NCI-H2227 (cell line): ENCODE results near the gene VSIG10.
A peak's percentile ranks its signal among the peaks of the same experiment; 100 is the strongest.
"Not testable (repeated sequence)": the region's sequence is repeated elsewhere in the genome, so short reads cannot be mapped to it uniquely, and the experiment has no call there.

Experiments used
- DNase-seq: peaks from one replicate; lab custom pipeline; 2025; ENCODE audit not compliant: unreplicated experiment; lab: John Stamatoyannopoulos, UW

VSIG10 gene

DNA sequence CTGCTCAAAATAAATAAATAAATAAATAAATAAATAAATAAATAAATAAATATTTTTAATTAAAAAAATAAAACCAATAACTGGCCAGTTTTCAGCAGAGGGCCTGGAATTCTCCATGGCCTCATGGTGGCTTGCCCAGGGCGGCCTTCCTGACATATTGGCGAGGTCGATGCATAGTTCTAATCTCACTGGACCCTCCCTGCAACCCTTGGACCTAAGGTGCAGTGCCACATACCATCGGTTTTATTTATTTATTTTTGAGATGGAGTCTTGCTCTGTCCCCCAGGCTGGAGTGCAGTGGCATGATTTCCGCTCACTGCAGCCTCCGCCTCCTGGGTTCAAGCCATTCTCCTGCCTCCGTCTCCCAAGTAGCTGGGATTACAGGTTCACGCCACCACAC is 3.9 kb upstream of the VSIG10 start:
- DNase-seq, result no peak

DNA sequence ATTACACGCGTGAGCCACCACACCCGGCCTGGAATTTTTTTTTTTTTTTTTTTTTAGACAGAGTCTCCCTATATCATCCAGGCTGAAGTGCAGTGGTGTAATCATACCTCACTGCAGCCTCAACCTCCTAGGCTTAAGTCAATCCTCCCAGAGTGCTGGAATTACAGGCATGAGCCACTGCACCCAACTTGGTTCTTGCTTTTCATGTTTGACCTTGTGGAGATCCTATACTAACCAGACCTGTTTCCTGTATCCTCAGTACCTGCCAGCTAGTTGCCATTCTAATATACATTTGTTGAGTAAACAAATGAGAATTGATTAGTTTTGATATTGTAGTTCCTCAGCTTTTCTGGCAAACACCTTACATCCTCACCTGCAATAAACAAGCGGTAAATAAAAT is 3.2 kb upstream of the VSIG10 start:
- DNase-seq, result no peak

DNA sequence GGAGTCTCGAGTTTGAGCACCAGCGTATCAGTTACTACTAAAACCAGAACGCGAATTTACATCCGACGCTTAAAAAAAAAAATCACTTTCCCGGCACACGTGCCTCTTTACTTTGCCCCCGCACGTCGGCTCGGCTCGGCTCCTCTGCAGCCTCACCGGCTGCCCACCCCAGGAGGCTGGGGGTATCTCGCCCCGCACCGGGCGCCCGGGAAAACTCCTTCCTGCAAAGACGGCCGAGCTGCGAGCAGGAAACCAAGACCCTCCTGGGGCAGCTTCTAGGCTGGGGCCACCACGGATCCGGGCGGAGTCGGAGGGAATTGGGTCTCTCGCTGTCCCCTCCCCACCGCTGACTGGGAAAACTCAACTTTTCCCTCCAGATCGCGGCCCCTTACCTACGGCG is 610 bp downstream of the VSIG10 start:
- peak; percentile 57 for DNase-seq

DNA sequence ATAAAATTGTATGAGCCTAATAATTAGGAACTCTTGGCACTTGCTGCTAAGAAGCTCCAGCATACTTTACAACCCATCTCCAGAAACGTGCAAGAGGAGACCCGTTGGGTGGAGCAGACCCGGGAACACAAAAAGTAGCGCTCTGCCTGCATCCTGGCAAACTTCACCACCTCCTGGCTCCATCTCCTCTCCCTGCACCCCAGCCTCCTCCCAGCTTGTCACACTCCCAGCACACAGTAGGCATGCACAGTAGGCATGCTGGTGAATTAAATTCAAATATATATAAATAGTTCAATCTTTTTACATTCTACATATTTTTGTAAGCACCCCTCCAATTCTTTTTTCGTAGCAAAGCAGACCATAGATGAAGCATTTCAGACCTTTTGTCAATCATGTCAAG is 1.2 kb downstream of the VSIG10 start:
- DNase-seq, result no peak

DNA sequence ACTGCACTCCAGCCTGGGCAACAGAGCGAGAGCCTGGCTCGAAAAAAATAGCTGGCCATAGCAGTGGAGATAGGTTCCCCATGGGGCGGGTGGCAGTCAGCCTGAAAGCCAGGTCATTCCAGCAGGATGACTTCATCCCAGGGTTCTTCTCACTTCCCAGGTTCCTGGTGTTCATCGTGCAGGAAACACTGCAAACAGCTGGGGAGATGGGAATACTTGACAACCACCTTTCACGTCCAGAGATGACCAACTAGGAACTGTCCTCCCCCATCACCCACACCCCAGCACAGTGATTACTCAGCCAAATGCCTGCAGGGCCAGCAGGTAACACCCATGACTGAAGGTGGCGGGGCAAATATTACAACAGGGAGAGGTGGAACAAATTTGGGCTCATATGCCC is 1.7 kb downstream of the VSIG10 start:
- no peak for DNase-seq

DNA sequence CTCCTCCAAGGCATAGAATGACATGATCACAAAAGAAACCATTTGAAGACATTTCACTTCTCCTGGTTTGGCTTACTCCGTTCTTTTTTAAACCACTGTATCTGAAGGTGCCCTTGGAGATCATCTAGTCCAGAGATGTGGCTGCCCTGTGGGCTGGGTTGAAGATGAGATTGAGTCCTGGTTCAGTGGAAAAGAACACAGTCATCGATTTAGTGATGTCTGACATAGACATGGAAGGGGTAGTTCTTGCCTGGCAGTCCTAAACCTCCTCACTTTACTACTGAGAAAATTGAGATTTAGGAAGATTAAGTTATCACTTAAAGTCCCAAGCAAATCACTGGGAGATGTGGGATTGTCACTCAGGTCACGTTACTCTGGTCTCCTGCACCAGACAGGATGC is 2.8 kb downstream of the VSIG10 start:
- DNase-seq, result no peak

DNA sequence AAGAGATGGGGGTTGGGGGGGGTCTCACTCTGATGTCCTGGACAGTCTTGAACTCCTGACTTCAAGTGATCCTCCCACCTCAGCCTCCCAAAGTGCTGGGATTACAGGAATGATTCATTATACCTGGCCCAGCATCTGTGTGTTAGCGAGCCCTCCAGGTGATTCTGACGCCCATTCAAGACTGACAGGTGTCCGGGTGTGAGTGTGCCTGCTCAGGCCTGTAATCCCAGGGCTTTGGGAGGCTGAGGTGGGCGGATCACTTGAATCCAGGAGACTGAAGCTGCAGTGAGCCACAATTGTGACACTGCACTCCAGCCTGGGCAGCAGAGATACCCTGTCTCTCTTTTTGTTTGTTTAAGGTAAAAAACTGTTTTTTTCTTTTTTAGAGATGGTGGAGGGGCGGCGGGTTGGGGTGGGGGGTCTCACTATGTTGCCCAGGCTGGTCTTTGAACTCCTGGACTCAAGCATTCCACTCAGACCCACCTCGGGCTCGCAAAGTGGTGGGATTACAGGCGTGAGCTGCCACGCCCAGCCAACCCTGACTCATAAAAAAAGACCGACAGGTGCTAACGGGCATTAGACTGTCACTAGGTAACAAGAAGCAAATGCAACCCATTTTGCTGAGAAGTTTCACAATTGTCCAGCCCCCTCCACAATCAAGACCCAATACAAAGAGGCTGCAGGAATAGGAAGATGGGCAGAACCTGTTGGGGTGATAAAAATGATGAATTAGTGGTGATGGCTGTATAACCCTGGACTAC is 4.7 kb downstream of the VSIG10 start:
- DNase-seq, result no peak

DNA sequence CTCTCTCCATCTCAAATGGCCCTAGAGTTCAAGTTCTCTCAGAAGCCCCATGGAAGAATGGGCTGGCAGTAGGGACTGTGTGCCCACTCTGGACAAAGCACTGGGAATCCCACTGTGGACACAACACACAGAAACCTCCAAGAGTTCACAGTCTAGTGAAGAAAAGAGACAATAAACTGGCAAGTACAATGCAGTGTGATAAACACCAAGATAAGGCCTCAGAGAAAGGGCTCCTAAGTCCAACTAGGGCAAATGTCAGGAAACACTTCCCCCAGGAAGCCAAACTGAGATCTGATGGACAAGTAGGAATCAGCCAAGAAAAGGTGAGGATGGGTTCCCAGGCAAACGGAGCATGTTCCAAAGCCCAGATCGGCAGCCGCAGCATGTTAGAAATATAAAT is 5.4 kb downstream of the VSIG10 start:
- no peak for DNase-seq

DNA sequence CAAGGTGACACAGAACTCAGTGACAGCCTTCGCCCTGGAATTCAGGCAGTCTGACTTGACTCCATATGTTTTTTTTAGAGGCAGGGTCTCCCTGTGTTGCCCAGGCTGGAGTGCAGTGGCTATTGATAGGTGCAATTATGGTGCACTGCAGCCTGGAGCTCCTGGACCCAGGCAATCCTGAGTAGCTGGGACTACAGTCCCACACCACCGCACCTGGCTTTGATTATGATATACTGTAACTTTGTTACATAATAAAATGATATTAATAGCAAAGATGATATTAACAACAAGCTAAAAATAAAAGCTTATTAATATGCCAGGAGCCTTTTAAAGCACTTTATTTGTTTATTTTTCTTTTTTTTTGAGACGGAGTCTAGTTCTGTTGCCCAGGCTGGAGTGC is 9.8 kb downstream of the VSIG10 start:
- no peak for DNase-seq

DNA sequence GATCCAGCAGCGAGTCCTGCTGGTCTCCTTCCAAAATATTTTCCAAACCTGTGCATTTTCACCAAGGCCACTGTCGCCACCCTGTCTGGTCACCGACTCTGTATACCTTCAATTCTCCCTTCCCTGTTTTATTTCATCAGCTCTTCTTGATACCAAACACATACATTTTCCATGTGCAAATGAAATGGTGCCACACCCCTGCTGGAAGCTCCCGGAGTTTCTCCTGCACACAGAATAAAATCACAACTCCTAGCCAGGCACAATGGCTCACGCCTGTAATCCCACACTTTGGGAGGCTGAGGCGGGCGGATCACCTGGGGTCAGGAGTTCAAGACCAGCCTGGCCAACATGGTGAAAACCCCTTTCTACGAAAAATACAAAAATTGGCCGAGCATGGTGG is 14.0 kb downstream of the VSIG10 start:
- DNase-seq, result no peak

DNA sequence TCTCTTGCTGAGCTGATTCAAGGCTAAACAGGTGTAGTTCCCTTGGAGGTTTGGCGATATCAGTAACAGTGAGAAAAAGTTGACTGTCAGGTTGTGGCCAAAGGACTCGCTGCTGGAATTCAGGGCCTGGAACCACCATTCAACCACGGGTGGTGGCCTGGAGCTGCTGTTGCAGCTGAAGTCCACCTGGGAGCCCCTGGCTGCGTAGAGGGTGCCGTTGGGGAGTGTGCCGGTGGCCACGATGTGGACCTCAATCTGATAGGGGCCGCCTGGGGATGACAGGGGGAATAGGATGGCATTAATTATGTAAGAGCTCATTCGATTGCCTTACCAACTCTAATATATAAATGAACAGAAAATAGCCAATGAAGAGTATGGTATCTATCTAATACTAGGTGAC is 21.6 kb downstream of the VSIG10 start:
- no peak for DNase-seq

DNA sequence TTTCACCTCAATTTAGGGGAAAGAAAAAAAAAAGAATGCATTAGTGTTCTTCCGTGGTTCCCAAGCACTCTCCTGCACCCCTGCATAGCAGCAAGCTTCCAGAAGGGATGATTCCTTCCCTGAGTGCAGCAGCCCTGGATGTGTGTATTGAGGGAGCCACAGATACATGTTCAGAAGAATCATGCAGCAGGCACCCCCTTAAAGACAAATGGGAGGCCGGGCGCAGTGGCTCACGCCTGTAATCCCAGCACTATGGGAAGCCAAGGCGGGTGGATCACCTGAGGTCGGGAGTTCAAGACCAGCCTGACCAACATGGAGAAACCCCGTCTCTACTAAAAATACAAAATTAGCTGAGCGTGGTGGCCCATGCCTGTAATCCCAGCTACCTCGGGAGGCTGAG is 22.3 kb downstream of the VSIG10 start:
- DNase-seq, result not testable (repeated sequence)

DNA sequence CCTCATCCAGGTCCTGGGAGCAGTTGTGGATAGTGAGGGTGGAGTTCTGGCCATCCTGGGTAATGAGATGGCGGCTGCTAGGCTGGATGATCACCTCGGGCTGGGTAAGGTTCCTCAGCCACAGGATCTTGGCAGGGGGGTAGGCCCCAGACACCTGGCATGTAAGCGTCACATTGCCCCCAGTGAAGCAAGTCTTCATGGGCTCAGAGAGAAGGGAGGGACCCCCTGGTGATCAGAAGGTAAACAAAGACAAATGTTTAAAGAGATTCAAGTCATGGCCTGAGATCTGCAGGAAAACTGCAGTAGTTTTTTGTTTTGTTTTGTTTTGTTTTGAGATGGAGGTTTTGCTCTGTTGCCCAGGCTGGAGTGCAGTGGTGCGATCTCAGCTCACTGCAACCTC is 30.0 kb downstream of the VSIG10 start:
- no peak for DNase-seq

DNA sequence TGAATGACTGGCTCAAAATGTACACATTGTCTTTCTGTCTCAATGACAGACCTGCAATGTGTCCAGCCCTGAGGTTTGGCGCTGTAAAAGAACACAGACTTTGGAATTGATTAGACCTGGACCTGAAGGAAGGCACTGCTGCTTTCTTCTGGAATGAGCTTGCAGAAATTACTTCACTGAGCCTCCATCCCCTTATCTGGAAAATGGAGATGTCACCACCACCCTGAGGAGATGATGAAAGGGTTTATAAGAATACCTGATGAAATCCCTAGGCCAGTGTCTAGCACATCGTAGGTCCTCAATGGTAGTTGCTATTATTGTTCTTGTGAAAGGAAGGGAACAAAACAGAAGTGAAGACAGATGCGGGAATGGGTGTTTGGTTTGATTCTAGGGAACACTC is 33.2 kb downstream of the VSIG10 start:
- no peak for DNase-seq

DNA sequence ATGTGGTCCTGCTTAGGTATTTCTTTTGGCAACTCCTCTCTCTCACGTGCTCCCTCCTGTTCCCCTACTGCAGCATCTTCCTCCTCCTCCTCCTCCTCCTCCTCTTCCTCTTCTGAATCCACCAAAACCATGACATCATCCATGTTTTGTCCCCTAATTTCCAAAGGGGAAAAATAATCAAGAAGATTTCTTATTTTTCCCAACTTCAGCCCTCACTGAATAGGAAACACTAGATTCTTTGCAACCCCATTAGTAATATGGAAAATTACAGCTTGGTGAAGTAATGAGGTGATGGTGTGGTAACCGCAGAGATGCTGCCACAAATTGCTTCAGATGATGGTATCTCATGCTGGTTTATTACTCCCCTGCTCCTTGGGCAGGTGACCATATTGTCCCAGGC is 35.4 kb downstream of the VSIG10 start:
- no peak for DNase-seq

DNA sequence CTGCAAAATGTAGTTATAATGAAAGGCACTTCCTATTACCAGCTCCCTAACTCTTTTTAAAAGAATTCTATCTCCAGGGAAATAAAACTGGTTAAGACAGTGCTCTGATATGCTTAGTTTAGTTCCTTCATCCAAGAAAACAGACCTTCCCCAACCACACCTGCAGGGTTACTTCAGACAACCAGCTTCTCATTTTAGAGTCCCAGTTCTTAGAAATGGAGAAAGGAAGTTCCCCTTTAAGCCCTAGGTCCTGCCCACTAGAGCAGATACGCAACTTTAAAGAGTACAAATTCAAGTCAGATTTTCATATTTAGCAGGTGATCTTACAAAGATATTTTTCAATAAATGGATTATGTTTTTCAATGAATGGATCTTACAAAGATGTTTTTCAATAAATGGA is 38.4 kb downstream of the VSIG10 start:
- DNase-seq, result no peak

DNA sequence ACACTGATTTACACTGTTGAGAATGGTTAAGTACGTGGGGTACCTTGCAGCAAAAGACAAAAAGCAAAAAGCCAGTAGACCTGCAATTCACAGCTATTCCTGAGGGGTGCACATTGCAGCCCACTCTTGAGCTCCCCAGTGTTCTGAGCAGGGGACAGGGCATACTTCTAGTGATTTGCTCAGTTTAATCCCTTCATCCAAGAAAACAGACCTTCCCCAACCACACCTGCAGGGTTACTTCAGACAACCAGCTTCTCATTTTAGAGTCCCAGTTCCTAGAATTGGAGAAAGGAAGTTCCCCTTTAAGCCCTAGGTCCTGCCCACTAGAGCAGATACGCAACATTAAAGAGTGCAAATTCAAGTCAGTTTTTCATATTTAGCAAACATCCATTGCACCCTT is 39.2 kb downstream of the VSIG10 start:
- peak; percentile 32 for DNase-seq

DNA sequence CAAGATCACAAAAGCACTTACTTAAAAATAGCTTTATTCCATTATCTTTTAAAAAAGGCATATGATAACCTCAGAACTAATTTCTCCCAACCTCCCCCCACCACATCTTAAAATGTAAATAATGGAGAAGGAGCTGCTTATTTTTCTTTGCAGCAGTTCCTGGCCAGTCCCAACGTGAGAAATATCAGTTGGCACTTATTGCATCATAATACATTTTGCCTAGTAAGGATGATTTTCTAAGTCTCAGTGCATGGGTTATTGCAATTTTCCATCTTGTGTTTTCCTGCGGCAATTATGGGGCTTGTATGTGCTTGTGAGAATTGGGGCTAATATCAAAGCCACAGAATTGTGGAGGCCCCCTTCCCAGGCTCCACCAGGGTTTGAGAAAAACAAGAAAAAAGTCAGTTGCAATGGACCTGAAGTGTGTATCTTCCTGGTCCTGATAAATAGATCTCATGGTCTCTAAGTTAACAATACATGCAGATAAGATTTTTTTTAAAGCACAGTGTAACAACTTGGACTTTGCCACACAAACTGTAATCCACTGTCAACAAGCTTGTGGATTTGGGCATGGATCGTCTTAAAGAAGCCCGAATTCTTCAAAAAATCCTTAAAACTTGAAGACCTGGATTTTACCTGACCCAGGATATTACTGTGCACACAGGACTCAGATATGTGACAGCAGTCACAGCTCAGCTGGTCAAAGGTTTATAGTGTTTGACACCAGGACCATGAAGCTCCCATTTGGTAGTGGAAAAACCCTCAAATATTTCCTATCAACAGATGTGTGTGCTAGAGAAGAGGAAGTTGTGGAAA is 40.0 kb downstream of the VSIG10 start:
- DNase-seq, result no peak

DNA sequence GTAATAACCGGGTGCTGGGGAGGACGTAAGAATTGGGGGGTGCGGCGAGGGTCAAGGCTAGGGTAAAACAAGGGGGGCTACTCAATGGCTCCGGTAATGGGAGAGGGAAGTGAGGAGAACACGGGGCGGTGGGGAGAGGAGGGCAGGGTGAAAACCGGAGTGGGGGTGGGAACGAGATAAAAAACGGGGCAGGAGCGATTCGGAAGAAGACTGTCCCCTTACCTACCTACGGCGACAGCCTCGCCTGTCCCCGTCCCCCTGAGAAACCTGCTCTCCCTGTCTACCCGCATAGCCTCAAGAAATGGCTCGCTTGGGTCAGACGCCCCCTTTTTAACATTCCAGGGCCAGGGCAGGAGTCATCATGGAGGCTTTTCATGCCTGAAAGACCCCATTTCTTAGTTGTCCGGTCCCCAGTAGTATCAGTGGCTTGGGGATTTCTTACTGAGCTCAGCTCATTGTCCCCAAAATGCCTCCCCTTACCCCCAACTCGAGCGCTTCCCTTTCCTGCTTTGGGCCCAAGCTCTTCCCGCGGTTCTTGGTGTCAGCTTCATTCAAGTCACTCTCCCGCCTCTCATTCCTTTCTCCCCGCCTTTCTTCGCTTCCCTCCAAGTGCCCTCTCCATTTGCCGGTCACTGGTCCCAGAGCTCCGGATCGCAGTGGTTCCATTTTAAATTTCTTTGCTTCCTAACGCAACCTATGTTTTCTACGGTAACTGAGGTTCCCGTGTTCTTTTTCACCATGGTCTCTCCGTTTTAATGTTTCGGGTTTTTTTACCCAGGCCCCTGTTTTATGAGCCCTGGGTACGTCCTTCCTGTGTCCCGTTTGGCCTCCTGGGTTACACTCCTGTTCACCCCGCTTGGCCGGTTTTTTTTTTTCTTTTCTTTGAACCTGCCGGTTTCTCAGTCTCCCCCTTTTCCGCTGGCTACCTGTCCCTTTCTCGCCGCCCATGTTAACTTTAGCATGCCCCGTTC is 41.7 kb downstream of the VSIG10 start:
- DNase-seq, result peak; percentile 63

DNA sequence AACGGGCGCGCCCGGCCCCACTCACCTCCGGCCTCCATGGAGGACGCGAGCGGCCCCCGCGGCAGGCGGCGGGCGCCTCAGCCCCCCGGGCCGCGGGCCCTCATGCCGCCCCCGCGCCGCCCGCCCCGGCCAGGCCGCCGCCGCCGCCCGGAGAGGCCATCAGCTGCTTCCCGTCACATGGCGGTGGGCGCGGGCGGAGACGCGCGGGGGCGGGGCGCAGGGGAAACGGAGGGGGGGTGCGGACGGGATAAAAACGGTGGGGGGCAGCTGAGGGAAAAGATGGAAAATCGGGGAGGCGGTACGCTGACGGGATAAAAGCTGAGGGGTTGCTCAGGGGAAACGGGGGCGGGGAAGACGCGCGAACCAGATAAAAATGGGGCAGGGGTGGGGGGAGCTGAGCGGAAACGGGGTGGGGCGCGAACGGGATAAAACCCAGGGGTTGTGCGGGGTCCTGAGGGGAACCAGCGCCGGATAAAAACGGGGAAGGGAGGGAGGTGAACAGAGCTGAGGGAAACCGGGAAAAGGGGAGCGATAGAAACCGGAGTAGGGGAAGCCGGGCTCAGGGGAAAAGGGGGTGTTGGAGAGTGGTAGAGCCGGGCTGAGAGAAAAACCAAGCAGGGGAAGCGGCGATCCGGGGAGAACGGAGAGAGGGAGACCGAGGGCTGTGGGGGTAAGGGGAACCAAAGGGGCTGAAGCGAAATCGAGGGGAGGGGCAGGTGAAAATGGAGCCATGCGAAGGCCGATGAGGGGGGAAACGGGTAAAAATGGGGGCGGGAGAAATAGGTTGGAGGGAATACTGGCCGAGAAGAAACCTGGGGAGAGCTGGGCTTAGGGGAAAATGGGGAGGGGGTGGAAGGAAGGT is 42.6 kb downstream of the VSIG10 start, which contains the start of gene WSB2:
WSB2 (minus strand) TSS at position 169 of the 862 bp plus-strand sequence; CDS start at position 38, 131 bp downstream.
- DNase-seq, result peak; percentile 83
